Cerebellar nuclear complex (tissue), 1 donor: ENCODE measurements around the gene SLC41A3.
"Not testable (repeated sequence)": the region's sequence is repeated elsewhere in the genome, so short reads cannot be mapped to it uniquely, and the experiment has no call there.

Experiments used
- DNase-seq, 2 experiments: peaks; one replicate each; lab custom pipeline; 2025; lab: John Stamatoyannopoulos, UW

Gene SLC41A3

DNA sequence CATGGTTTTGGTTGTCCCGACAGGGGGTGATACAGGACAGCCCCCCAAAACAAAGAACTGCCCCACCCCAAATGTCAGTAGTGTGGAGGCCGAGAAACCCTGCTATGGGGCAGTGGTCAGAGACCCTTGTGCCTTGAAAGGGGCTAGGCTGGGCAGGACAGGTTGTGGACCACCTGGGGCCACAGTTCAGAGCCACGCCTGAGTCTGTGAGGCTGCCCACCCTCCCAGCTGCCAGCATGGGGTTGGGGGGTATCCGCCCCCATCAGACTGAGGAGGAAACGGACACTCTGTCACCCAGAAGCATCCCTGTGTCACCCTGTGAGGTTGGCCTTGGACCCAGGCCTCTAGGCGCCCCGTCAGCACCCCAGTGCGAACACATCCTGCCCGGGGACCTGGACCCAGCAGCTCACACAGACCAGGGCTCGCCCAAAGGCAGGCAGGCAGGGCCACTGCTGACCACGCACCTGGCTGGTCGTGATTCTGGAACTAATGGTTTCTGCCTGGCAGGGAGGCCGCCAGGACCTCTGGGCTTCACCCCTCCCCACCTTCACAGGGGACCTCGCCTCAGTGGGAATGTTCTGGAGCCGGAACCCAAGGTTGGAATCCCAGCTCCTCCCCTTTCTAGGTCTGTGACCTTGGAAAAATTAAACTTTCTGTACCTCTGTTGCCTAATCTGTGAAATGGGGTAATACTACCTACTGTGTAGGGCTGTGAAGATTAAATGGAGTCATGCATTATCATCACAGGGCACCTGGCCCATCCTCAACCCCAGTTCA is 1.4 kb downstream of the SLC41A3 start:
- no peak for DNase-seq

DNA sequence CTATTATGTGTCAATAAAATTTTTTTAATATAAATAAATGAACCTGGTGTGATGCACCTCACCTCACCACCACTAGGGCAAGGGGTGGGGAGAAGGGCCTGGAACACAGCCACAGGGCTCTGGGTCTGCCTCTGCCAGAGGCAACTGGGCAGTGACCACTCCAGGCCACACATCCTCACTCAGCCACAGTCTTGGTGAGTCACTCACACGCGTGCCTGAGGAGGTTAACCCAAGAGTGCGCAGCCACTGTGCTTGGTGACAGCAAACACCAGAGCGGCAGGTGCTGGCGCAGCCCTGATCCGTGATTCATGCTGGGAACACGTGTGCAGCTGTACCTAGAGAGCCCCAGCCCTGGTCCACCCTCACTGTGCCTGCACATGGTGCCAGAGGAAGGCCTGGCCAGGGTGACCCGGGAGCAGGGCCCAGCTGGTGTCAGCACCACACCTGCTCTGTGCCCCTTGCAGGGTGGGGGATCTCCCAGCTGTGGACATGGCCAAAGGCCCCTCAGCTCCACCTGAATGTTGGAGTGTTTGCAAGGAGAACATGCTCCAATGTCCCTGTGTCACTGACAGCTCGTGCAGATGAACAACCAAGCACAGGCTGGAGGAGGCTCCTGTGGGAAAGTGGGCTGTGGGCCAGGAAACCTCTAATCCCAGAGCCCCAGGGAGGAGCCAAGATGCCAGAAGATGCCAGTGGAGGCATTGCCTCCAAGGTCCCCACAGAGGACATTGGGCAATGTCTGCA is 2.1 kb downstream of the SLC41A3 start:
- no peak for DNase-seq

DNA sequence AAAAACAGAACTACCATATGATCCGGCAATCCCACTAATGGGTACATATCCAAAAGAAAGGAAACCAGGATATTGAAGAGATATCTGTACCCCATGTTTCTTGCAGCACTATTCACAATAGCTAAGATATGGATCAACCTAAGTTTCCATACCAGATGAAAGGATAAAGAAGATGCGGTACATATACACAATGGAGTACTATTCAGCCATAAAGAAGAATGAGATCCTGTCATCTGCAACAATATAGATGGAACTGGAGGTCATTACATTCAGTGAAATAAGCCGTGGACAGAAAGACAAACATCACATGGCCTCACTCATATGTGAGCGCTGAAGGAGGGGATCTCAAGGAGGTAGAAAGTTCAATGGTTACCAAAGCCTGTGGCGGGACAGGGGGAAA is 3.0 kb downstream of the SLC41A3 start:
- DNase-seq: no peak

DNA sequence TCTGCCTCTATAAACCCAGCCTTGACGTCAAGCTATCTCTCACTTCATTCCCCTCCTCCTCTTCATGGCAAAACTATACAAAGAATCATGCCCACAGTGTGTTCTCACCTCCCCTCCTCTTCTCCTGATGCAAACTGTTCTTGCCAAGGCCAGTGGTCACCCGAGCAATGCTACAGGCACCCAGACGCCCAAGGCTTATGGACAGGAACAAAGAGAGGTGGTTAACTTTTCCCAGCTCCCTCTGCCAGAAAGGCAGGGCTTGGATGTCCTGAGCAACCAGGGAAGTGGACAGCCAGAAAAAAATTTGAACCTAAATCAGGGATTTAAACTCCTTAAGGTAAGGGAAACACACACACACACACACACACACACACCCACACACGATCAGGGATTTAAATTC is 5.1 kb downstream of the SLC41A3 start:
- no peak for DNase-seq

DNA sequence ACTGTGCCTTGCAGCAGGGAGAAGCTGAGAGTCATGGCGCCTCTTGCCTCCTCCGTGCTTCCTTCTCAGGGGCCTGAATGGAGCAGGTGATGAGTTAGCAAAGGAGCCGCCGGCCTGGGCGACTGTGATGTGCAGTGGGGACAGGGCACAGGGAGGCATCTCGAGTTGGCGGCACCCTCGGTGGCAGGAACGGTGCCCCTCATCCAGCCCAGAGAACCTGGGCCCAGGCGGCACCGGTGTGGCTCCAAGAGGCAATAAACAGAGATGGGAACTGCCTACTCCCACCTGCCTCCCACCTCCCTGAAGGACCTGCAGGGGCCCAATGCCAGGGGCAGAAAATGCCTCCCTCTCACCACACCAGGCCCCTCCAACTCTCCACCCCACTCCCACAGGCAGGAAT is 6.2 kb downstream of the SLC41A3 start:
- DNase-seq: no peak

DNA sequence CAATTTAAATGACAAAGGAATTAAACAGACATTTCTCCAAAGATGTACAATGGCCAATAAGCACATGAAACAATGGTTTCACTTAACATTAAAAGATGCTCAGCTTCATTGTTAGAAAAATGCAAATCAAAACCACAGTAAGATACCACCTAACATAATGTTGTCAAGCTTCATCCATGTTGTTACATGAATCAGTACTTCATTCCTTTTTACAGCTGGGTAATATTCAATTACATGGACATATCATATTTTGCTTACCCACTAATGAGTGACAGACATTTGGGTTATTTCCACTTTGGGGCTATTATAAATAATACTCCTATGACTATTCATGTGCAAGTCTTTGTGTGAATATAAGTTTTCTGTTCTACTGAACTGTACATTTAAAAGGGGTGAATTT is 7.8 kb downstream of the SLC41A3 start:
- no peak for DNase-seq

DNA sequence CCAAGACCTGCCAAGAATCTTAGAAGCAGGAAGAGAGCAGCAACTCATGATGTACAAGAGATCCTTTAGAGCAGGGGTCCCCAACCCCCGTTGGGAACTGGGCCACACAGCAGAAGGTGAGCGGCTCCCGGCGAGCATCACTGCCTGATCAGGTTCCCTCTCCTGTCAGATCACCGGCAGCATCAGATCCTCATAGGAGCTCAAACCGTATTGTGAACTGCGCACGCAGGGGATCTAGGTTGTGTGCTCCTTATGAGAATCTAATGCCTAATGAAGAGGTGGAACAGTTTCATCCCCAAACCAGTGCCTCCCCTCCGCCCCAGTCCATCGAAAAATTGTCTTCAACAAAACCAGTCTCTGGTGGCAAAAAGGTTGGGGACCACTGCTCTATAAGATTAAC is 13.8 kb downstream of the SLC41A3 start:
- DNase-seq: no peak

DNA sequence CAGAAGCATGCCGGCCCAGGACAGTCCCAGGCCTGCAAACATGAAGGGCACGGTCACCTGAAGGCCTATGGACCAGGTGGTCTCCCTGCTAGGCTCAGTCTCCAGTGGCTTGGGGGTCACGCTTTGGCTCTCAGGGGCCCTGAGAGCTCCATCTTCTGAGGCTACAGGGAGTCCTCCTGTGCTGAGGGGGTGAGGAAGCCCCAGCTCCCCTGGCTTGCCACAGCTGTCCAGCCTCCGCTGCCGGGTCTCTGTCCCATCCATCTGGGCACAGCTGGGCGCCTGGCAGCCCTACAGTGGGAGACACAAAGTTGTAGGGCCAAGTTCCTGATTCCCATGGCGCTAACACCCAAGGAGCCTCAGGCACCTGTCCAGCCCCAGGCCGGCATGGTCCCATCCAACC is 16.0 kb downstream of the SLC41A3 start:
- no peak for DNase-seq

DNA sequence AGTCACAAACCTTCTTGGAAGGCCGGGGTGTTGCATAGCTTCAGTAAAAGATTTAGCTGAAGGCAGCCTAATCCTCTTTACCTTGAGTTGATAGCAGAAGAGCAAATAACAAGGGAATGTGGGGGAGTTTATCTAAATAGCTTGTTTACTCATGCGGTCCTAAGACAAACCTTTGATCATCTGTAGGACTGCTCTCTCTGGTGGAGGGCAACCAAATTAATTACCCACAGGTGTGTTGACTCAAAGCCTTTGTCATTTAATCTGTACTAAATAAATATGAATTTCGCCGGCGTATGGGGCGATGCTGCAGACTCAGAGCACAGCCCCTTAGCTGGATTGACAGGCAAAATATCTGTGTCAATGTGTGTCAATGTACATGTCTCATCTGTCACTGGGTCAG is 17.2 kb downstream of the SLC41A3 start:
- not testable (repeated sequence) for DNase-seq

DNA sequence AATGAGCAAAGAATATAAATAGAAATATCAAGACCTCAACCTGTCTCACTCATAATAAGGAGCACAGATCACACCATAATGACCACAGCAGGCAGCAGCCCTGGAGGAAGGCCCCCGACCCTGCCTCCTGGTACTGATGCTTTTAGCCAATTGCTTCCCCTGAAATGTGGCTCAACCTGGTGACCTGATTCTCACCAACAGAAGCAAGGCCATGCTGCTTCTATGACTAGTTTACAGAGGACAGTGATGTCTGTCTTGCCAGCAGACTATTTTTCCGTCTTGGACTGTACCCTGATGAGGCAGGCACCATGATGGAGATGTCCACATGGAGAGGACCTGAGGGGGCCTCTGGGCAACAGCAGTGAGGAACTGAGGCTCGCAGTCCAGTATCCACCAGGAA is 18.0 kb downstream of the SLC41A3 start:
- DNase-seq: no peak

DNA sequence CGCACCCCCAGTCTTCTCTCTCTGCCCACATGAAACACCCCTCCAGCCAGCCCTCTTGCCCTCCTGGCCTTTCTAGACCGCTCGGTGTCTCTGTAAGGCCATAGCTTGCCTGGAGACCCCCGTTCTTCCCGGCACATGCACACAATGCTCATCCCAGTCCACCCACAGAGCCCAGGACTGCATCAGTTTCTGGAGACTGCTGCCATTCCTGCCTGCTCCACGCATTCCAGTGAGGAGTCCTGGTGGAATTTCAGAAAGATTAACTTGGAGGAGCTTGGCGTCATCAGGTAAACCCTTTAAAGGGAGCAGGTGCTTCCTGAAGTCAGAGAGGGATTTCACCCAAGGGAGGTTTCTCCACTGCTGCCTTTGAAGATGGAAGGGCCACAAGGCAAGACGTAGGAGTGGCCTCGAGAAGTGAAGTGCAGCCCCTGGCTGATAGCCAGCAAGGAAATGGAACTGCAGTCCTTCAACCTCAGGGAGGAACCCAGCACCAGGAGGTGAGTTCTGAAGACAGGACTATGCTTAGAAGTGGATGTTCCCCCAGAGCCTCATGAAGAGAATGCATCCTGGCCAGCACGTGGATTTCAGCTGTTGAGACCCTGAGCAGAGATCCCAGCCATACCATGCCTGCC is 19.2 kb downstream of the SLC41A3 start:
- no peak for DNase-seq

DNA sequence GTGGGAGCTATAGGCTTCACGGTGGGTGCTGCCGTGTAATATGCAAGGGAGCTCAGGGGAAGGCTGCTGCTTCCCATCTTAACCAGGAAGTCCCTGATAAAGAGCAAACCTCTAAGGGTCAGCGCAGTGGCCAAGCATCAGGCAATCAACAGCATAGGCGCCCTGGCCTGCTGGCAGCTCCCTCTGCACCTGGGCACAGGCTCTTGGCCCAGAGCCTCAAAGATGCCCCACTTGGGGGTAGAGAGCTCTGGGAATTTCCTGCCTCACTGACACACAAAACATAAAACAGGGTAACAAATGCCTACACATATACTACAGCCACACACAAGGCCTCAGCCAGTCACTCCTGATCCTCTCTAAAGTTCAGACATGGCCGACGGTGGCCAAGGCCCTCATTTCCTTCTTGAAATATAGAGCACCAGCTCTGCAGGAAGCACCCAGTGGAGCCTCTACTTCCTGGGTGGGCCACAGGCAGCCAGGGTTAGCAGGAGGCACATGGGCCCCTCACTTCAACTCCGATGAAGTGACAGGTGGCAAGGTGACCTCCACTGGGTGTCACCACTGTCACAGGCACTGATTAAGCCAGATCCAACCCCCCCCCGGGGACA is 20.5 kb downstream of the SLC41A3 start:
- DNase-seq: no peak

DNA sequence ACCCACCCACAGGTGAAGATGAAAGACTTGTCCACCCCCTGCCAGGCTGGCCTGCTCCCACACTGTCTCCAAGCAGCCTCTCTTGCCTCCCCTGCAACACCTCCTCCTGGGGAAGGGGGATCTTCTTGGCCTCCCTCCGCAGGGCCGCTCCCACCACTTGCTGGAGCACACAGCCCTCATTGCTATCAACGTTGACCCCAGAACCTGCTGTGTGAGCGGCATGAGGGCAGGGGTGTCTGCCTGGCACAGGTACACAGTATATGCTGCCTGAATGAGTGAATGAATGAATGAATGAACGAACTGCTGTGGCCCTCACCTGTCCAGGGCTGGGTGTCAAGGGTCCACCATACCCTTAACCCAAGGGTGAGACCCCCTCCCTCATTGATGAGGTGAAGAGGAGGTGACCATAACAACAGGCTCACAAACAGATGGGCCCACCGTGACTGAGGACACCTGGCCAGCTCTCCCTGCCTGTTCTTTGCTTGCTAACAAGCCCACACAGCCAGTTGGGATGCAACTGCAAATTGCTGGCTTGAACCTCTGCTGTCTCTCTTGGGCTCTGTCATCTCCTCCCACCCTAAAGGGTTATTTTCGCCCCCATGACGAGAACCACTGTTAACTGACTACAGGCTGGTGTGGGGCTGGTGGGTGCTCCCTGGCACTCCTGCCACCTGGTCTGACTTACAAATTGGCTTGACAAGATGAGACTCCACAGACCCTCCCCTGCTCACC is 22.5 kb downstream of the SLC41A3 start:
- DNase-seq: no peak

DNA sequence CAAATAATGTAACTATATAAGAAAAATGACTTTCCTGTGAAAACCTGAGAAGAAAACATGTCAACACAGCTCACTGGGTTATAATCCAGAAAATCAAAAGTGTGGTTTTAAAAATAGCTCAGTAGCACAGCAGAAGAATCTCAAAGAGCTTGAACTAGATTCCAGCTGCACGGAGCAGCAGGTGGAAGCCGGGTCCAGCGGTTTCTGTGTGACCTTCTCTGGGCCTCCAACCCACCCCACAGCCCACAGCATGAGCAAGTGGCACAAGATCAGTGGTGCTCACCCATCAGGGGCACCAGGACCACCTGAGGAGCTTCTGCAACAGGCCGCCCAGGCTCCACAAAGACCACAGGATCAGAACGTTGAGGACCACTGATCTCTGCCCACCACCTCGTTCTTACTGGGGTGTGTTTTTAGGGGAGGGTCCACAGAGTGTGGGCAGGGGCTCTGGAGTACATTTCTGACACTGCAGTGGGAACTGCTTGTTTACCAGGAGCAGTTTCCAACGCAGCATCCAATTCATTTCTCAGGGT is 23.2 kb downstream of the SLC41A3 start:
- DNase-seq: no peak

DNA sequence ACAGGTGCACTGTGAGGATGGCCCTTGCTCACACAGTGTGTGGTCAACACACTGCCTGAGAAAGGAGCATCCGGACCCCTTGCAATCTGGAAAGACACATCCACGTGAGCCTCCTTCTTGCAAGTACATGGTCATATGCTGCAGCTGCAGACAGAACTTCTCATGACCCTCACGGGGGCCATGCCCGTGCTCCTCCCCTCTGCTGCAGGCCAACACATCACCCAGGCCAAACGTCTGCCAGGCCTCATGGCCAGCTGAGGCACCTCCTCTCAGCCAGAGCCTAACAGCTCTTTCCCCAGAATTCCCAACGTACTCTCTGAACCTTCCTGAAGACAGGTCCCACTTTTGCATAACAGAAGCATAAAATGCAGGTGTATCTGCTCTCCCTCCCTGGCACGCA is 25.3 kb downstream of the SLC41A3 start:
- no peak for DNase-seq

DNA sequence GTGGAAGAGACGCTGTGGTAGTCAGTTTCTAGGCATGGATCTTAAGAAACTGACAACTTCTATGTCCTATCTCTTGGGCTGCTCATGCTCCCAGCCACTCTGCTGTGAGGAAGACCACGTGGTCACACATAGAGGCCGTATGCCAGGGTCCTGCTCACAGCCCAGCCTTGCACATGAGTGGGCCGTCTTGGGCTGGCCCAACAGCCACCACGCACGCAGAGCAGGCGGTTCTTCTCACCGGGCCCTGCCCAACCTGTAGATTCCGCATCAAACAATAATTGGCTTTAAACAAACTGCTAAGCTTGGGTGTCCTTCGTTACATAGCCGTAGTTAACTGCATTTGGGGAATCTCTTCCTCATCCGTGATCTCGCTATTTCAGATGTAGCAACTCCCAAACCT is 26.0 kb downstream of the SLC41A3 start:
- no peak for DNase-seq

DNA sequence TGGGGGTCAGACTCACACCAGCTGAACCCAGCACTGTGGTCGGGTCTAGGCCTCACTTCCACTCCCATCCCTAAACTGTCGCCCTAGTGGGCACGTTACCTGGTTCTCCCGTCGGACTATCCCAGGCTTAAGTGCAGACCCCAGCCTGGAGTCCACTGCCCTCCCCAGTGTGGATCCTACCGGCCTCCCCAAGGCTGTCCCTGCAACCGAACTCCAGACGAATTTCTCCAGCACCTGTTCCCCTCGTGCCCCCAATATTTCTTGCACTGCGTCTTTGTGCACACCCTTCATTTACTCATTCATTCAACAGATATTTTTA is 26.5 kb downstream of the SLC41A3 start:
- no peak for DNase-seq

DNA sequence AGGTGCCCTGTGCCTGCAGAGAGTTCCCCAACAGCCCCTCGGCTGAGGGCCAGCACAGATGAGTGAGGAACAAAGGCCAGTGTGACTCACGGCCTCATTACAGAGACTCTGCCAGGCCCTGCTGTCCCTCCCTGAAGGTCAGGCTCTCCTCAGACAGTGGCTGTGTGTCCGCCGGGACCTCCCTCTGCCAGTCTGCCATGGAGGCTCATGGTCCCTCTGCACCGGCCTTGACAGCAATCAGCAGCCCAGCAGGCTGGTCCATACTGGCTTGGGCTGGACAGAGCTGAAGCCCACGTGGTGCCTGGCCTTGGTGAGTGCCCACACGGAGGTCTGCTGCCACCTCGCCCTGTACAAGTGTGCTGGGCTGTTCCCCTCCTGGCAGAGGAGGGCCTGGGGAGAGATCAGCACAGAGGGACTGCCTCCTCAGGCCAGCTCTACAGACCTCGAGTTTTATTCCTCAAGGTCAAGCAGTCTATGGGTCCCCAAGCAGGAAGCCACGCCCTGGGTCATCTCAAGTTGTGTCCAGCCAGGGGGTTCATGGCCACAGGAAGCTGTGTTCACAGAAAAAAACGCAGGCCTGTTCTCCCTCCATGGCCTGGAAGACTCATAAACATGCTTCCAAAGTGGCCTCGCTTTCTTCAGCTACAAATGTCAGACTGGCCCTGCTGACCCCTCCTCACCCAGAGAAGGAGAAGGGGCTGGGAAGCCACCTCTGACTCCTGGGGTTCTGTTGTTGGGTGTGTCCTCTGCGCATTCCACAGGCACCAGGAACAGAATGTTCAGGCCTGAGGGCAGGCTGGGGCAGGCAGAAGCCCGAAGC is 27.0 kb downstream of the SLC41A3 start:
- no peak for DNase-seq

DNA sequence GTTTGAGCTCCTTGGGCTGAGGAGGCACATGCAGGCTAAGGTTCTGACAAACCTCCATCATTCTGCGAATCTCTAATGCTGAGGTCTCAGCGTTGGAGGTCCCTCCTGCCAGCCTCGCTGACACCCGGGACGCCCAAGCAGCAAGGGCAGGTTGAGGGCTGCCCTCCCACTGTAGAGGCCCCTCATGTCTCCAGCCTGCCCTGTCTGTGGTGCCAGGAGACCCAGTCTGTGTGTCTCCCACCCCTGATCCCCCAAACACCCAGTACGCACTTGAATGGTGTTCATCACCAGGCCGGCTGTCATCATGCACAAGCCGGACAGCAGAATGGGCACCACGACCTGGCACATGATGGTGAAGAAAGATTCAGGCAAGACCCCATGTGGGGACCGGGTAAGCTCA is 27.8 kb downstream of the SLC41A3 start:
- DNase-seq: no peak

DNA sequence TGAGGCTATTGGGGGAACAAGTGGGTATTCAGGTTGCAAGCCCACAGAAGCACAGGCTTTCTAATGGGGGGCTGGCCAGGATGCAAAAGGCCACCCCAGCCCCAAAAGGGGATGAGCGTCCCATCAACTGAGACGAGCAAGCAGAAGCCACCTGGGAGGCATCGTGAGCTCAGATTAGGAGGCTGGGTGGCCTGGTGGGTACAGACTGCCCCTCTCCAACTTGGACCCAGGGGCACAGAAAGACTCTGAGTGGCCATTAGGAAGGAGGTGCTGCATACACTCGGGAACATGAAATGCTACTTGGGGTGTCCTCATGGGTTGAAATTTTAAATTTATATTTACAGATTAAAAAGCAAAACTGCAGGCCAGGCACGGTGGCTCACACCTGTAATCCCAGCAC is 29.1 kb downstream of the SLC41A3 start:
- no peak for DNase-seq

DNA sequence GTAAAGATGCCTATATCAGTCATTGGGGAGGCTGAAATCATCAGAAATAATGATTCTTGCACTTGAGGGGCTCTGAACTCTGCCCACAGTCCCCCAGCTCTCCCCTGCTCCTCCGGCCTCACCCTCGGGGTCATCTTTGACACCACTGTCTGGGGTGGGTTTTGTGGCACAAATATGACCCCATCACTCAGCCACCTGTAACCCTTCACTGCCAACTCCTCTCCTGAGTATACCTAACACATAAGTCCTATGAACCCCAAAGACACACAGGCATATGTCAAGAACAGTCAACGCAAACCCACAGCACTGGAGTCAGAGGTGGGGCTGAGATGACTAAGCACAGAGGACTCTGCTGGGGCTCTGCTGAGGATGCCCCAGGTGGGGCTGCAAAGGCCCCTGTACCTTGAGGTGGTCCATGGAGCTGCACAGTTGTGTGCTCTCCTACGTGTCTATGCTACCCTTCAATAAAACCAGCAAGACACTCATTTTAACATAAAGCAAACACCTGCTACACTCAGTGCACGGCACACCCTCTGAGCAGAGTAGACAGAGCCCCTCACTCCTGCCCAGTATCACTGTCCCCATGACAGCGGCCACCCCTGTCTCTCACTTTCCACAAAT is 29.9 kb downstream of the SLC41A3 start:
- DNase-seq: no peak
